GM13976 (cell line): ENCODE results near the gene ARL13B.

Source experiments
- DNase-seq: peaks from one replicate; pipeline ENCODE4 v3.0.0; 2012; ENCODE audit warnings: low spot score
- CTCF ChIP-seq: IDR thresholded peaks from 2 replicates; pipeline ENCODE4 v1.5.1; 2012; ENCODE audit warnings: borderline replicate concordance, mild to moderate bottlenecking; ENCODE audit not compliant: insufficient read depth; ENCODE audit errors: extremely low read depth, missing control alignments, control extremely low read depth
- in situ Hi-C: fragments of 300-500 bp; cut with MboI; formaldehyde crosslinking; loops from one replicate; pipeline ENCODE4 v1.12.0; 2022; ENCODE audit warnings: low sequenced_read_pairs, mixed read lengths, inconsistent platforms; ENCODE audit not compliant: unreplicated experiment

Gene ARL13B

GRCh38 chr3:94011233-94011711 lies 31.3 kb downstream of the ARL13B start:
- in situ Hi-C loops = no loop called here
- no peak for TF ChIP-seq CTCF
- no peak for DNase-seq

- in situ Hi-C loops = no loop called here
- TF ChIP-seq CTCF = no peak
- DNase-seq = no peak
These were observed 32.2 kb downstream of the ARL13B start for GRCh38 chr3:94012185-94012584.

- DNase-seq = no peak
- no peak for TF ChIP-seq CTCF
- in situ Hi-C loops = no loop called here
These were observed 35.1 kb downstream of the ARL13B start for GRCh38 chr3:94015025-94015424.

- in situ Hi-C loops = no loop called here
- TF ChIP-seq CTCF = no peak
These were observed 39.7 kb downstream of the ARL13B start for GRCh38 chr3:94019659-94020058.

GRCh38 chr3:94020293-94020692 lies 40.3 kb downstream of the ARL13B start:
- in situ Hi-C loops = no loop called here
- no peak for DNase-seq
- no peak for TF ChIP-seq CTCF

More at GRCh38 chr3:94019659-94020058, 39.7 kb downstream of the ARL13B start:
- DNase-seq = no peak

- in situ Hi-C loops = no loop called here
- no peak for TF ChIP-seq CTCF
- no peak for DNase-seq
These were observed 44.4 kb downstream of the ARL13B start for GRCh38 chr3:94024385-94024784.

GRCh38 chr3:94026623-94027022 lies 46.7 kb downstream of the ARL13B start:
- no peak for TF ChIP-seq CTCF
- in situ Hi-C loops = no loop called here
- DNase-seq = no peak
